HUES6 (cell line): Measurements from ENCODE around the gene CDON.

ENCODE experiments used
- H3K27ac ChIP-seq: 2 replicates; pipeline ENCODE4 v1.7.0; 2013; ENCODE audit warnings: low read depth, mild to moderate bottlenecking, low read length, inconsistent platforms
- H3K27me3 ChIP-seq: 2 replicates; pipeline ENCODE4 v1.6.1; 2013; ENCODE audit warnings: low read length; ENCODE audit not compliant: control insufficient read depth, insufficient read depth
- H3K36me3 ChIP-seq: 2 replicates; pipeline ENCODE4 v1.6.1; 2013; ENCODE audit warnings: low read length; ENCODE audit not compliant: control insufficient read depth, insufficient read depth
- H3K4me1 ChIP-seq: 2 replicates; pipeline ENCODE4 v1.6.1; 2013; ENCODE audit warnings: low read length; ENCODE audit not compliant: control insufficient read depth, insufficient read depth
- H3K4me3 ChIP-seq: 2 replicates; pipeline ENCODE4 v1.5.1; 2013; ENCODE audit warnings: low read depth, low read length
- H3K9ac ChIP-seq: one replicate; pipeline ENCODE4 v1.6.1; 2013; ENCODE audit warnings: mild to moderate bottlenecking, low read length
- H3K9me3 ChIP-seq: 2 replicates; pipeline ENCODE4 v1.6.1; 2013; ENCODE audit warnings: low read depth, low read length; ENCODE audit not compliant: control insufficient read depth, insufficient read depth

Gene CDON

DNA sequence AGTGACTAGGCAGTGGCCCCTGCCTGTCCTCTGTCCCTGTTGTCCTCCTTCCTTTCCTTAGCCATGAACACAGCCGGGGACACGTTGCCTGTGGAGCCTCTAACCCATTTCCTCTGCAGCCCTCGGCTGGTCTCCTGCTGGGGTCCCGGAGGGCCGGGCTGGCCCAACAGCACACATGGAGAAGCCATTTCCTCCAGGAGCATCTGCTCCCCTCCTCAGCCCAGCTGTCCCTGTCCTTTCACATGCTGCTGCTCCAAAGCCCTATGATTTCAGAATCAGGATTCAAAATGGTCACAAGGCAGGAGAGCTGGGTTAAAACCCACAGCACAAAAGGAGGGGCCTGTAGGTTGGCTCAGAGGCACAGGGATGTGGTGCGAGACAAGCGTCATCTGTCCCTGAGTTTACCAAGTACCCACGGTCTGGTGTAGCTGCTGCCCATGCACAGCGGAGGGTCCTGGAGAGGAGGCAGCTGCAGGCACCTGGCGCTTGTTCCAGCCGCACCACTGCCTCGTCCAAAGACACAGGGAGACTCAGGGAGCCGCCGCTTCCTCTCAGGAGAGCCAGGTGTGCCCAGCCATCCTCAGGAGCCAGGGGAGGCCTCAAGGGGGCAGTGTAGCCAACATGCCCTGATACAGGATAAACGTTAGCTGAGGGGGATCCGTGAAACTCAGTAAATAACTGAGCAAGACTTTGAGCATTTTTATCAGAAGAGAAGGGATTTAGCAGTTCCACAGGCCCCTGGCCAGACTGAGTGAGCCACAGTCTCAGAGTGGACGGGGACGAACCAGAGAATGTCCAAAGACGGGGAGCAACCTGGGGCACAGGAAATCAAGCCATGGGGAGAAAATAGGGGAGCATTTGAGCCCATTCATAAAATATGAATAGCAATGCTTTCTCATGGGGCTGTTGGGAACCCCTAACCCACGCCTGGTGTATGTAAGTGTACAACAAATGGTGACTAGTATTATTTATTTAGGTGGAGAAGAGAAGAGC, 120.8 kb downstream of the CDON start:
- H3K36me3 ChIP-seq: no peaks in the 10 kb centered on the region
- peaks cover 23% of the 10 kb centered on the region for H3K4me1 ChIP-seq
- no peaks in the 10 kb centered on the region for H3K27me3 ChIP-seq
- H3K9ac ChIP-seq: no peak overlapping the region
- H3K9me3 ChIP-seq: no peaks in the 10 kb centered on the region
- H3K4me3 ChIP-seq: no peak overlapping the region
- no peak overlapping the region for H3K27ac ChIP-seq

GRCh38 chr11:125941267-125941618, 121.4 kb downstream of the CDON start:
- H3K36me3 ChIP-seq: no peaks in the 10 kb centered on the region
- H3K4me1 ChIP-seq: peaks cover 23% of the 10 kb centered on the region
- H3K9me3 ChIP-seq: no peaks in the 10 kb centered on the region
- H3K9ac ChIP-seq: no peak overlapping the region
- H3K4me3 ChIP-seq: no peak overlapping the region
- H3K27ac ChIP-seq: no peak overlapping the region
- no peaks in the 10 kb centered on the region for H3K27me3 ChIP-seq

DNA sequence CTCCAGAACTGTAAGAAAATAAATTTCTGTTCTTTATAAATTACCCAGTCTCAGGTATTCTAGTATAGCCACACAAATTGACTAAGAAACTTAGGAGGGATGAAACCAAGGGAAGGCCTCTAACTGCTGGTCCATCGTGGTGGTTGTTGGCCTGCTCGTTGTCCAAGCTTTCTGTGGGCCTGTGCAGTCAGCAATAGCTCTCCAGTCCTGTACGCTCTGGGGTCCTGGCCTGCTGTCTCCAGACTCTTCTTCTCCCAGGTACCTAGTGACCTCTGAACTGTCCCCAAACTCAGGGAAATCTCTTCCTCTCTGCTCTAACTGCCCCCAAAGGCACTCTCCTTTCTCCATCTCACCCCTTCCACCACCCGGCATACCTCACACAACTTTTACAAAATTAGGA, 122.5 kb downstream of the CDON start:
- H3K27me3 ChIP-seq: no peaks in the 10 kb centered on the region

DNA sequence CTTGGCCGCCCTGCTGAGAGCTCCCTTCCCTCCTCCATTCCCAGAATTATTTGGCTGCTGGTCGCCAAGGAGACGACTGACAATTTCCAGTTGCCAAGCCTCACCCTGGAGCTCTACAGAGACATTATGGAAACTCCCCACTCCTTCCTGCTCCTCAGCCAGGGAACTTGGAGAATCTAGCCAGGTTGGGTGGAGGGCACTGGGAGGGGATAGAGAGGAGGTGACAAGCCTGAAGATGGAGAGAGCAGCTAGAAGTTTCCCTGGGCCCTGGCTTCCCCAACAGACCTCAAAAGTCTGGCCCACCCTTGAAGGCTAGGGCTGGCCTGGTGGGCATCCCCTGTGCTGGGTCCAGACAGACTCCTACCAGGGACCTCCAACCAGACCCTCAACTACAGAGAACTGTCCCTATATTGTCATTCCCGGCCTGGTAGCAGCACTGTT, 123.6 kb downstream of the CDON start:
- H3K36me3 ChIP-seq: no peaks in the 10 kb centered on the region
- H3K9me3 ChIP-seq: no peaks in the 10 kb centered on the region
- H3K9ac ChIP-seq: no peak overlapping the region
- H3K4me3 ChIP-seq: no peak overlapping the region
- no peak overlapping the region for H3K27ac ChIP-seq
- no peaks in the 10 kb centered on the region for H3K27me3 ChIP-seq
- peaks cover 21% of the 10 kb centered on the region for H3K4me1 ChIP-seq

More for the DNA sequence above, 122.5 kb downstream of the CDON start:
- no peak overlapping the region for H3K9ac ChIP-seq
- no peaks in the 10 kb centered on the region for H3K36me3 ChIP-seq
- H3K4me1 ChIP-seq: peaks cover 21% of the 10 kb centered on the region
- no peaks in the 10 kb centered on the region for H3K9me3 ChIP-seq
- H3K4me3 ChIP-seq: no peak overlapping the region
- H3K27ac ChIP-seq: no peak overlapping the region

DNA sequence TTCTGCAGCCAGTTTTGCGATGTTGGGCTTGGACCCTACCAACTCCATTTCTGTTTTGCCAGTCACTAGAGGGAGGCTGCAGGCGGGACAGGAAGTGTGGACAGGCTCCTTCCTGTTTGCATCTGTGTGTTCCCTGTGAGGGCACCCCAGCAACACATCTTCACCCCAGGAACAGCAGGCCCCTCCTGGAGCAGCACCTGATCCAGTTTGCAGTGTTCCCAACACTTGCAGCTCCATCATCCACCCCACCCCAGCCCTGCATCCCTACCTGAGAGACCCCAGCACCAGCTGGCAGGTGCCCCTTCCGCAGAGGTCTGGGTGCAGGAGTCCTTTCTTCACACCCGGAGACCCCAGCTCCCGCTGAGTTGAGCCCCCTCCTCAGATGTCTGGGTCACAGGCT, 124.2 kb downstream of the CDON start:
- Histone ChIP-seq H3K27ac (no peak overlapping the region), H3K36me3 (no peaks in the 10 kb centered on the region), H3K4me1 (peaks cover 23% of the 10 kb centered on the region), H3K9me3 (no peaks in the 10 kb centered on the region), H3K27me3 (no peaks in the 10 kb centered on the region), H3K4me3 (no peak overlapping the region), H3K9ac (no peak overlapping the region)

- no peaks in the 10 kb centered on the region for H3K36me3 ChIP-seq
- no peak overlapping the region for H3K4me3 ChIP-seq
- H3K27ac ChIP-seq: no peak overlapping the region
- H3K9me3 ChIP-seq: no peaks in the 10 kb centered on the region
- H3K9ac ChIP-seq: no peak overlapping the region
- H3K4me1 ChIP-seq: peaks cover 21% of the 10 kb centered on the region
- H3K27me3 ChIP-seq: no peaks in the 10 kb centered on the region
These were observed 127.0 kb downstream of the CDON start for GRCh38 chr11:125935618-125936199.

DNA sequence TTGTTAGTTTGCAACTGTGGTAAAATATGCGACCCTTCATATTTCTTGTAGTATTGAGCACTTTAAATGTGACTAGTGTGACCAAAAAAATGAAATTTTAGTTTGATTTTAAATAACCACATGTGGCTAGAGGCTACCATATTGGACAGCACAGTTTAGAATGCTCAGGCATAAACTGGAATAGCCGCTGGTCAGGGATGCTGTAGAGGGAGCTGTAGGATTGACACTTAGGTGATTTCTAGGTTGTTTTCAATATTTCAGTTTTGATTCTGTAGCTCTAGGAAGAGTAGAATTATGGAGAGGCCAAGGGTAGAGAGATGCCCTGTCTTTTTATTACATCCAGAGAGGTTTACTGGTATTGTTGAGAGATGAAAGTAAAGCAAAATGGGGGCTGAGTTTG, 127.6 kb downstream of the CDON start:
- Histone ChIP-seq H3K27me3 (no peaks in the 10 kb centered on the region), H3K9me3 (no peaks in the 10 kb centered on the region), H3K4me3 (no peak overlapping the region), H3K9ac (no peak overlapping the region), H3K27ac (no peak overlapping the region), H3K36me3 (no peaks in the 10 kb centered on the region), H3K4me1 (peaks cover 21% of the 10 kb centered on the region)

- no peaks in the 10 kb centered on the region for H3K36me3 ChIP-seq
- H3K4me1 ChIP-seq: peaks cover 21% of the 10 kb centered on the region
- H3K27ac ChIP-seq: no peak overlapping the region
- H3K9ac ChIP-seq: no peak overlapping the region
- no peak overlapping the region for H3K4me3 ChIP-seq
- no peaks in the 10 kb centered on the region for H3K27me3 ChIP-seq
- H3K9me3 ChIP-seq: no peaks in the 10 kb centered on the region
These were observed 128.2 kb downstream of the CDON start for GRCh38 chr11:125934473-125934872.

- Histone ChIP-seq H3K9me3 (no peaks in the 10 kb centered on the region), H3K4me3 (no peak overlapping the region), H3K4me1 (peaks cover 13% of the 10 kb centered on the region), H3K27me3 (no peaks in the 10 kb centered on the region), H3K27ac (peak overlapping the region; percentile 12; the same call in 1 of the 2 replicates), H3K9ac (no peak overlapping the region), H3K36me3 (no peaks in the 10 kb centered on the region)
These were observed 129.4 kb downstream of the CDON start for GRCh38 chr11:125933030-125933813.

DNA sequence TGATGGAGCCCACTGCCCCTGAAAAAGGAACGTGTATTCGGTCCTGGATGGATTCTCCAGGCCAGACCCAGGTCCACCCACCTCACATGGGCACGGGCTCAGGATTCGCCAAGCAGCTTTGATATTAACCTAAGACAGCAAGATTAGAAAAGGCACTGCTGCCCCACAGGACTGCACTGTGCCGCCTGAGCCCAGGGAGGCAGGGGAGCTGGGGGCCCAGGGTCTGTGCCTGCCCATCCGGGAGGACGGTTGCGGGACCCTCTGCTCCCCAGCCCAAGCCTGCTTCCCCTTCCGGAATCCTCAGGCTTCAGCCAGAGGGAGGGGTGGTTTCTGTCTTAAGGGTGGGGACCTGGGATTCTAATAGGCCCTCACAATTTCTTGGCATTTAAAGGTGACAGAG, 130.4 kb downstream of the CDON start:
- Histone ChIP-seq H3K9me3 (no peaks in the 10 kb centered on the region), H3K27ac (no peak overlapping the region), H3K27me3 (no peaks in the 10 kb centered on the region), H3K4me3 (no peak overlapping the region), H3K36me3 (no peaks in the 10 kb centered on the region), H3K4me1 (peaks cover 13% of the 10 kb centered on the region), H3K9ac (no peak overlapping the region)

DNA sequence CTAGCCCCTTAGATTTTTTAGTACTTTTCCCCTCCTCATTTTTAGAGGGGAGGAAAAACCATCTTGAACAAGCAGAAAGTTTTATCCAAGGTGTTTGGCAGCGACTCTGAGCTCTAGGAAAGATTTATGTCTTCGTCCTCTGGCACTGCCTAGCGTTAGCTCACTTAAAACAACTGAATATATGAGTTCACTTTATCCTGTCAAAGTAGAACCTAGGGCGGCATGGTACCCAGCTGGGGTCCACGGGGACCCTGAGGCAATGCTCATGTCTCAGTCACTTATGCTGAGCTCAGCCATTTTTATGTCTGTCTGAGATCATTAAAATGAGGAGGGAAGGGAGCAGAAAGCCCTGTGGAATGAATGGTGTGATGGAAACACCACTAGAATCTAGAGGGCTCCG, 131.0 kb downstream of the CDON start:
- Histone ChIP-seq H3K4me3 (no peak overlapping the region), H3K9me3 (no peaks in the 10 kb centered on the region), H3K36me3 (no peaks in the 10 kb centered on the region), H3K4me1 (peaks cover 13% of the 10 kb centered on the region), H3K27ac (no peak overlapping the region), H3K27me3 (no peaks in the 10 kb centered on the region), H3K9ac (no peak overlapping the region)
